ENCODE results near the gene C1orf216.

Gene C1orf216

DNA sequence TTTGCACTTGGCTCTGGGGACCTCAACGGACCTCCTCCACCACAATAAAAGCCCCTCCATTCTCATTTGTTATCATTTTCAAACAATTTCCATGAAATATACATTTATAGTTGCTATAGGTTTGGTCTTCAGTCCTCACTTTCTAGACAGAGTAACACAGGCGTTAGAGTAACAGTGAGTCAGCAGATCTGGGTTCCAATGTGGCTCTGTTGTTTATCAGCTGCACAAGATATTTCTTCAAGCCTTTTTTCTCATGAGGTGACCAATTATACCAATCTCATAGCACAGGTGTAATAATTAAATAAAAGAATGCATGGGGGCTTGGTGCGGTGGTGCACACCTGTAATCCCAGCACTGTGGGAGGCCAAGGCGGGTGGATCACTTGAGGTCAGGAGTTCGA lies 44.6 kb downstream of the C1orf216 start:
- Histone ChIP-seq H3K4me3 (ENCODE audit: extremely low read depth, insufficient read depth, low read length, poor library complexity, severe bottlenecking) (no peak overlapping the region), H3K36me3 (ENCODE audit: control insufficient read depth, insufficient read depth, low read length) (no peaks in the 10 kb centered on the region), H3K27ac (ENCODE audit: low read depth, low read length, severe bottlenecking) (no peak overlapping the region), H3K4me1 (ENCODE audit: control insufficient read depth, insufficient read depth, low read length, poor library complexity, severe bottlenecking) (no peaks in the 10 kb centered on the region), H3K9me3 (ENCODE audit: control insufficient read depth, low read length) (no peaks in the 10 kb centered on the region)
- WGBS, 2 experiments (ENCODE audit: insufficient coverage in 2 of 2), result 71 to 75% methylated on average over 2 to 3 of the region's 5 CpGs

DNA sequence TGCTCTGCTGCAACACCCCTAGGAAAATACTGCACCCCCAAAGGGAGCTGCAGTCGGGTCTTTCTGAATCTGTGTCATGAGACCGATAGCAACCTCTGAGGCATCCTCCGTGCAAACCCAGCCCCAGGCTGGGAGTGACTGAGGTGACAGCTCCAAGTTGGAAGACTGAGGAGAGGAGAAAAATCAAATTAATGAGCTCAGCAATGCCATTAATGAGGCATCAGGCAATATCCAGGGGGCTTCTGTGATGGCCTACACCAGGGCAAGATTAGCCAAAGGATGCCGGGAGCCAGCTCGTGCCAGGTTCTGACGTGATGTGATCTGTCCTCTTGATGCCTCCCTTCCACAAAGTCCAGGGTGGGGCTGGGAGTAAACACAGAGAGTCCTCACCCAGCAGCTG lies 46.6 kb downstream of the C1orf216 start:
- Histone ChIP-seq H3K4me3 (ENCODE audit: extremely low read depth, insufficient read depth, low read length, poor library complexity, severe bottlenecking) (no peak overlapping the region), H3K4me1 (ENCODE audit: control insufficient read depth, insufficient read depth, low read length, poor library complexity, severe bottlenecking) (no peaks in the 10 kb centered on the region), H3K36me3 (ENCODE audit: control insufficient read depth, insufficient read depth, low read length) (no peaks in the 10 kb centered on the region), H3K27ac (ENCODE audit: low read depth, low read length, severe bottlenecking) (no peak overlapping the region), H3K9me3 (ENCODE audit: control insufficient read depth, low read length) (no peaks in the 10 kb centered on the region)
- WGBS, 2 experiments (ENCODE audit: insufficient coverage in 2 of 2), result 93 to 97% methylated on average over 6 of the region's 6 CpGs

DNA sequence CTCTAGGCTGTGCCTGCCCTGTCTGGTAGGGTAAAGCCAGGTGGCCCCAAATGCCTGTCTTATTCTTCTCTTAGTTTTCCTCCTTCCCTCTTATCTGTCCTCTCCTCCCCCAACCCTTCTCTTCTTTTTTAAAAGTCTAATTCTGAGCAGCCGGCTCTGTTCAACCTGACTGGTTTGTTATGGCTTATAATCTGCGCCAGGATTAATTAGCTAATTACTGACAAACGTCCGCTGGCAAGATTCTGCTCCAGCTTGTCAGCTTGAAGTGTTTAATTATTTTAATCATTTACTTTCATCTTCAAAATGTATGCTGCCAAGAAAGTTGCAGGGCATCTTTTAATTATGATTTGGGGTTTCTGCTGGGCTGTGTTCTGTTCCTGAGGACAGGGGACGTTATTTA lies 50.2 kb downstream of the C1orf216 start:
- H3K4me3 ChIP-seq (ENCODE audit: extremely low read depth, insufficient read depth, low read length, poor library complexity, severe bottlenecking), result no peak overlapping the region
- 86 to 100% methylated on average over 1 to 2 of the region's 5 CpGs for WGBS, 2 experiments (ENCODE audit: insufficient coverage in 2 of 2)
- H3K27ac ChIP-seq (ENCODE audit: low read depth, low read length, severe bottlenecking), result no peak overlapping the region
- no peaks in the 10 kb centered on the region for H3K36me3 ChIP-seq (ENCODE audit: control insufficient read depth, insufficient read depth, low read length)
- no peaks in the 10 kb centered on the region for H3K4me1 ChIP-seq (ENCODE audit: control insufficient read depth, insufficient read depth, low read length, poor library complexity, severe bottlenecking)
- no peaks in the 10 kb centered on the region for H3K9me3 ChIP-seq (ENCODE audit: control insufficient read depth, low read length)

DNA sequence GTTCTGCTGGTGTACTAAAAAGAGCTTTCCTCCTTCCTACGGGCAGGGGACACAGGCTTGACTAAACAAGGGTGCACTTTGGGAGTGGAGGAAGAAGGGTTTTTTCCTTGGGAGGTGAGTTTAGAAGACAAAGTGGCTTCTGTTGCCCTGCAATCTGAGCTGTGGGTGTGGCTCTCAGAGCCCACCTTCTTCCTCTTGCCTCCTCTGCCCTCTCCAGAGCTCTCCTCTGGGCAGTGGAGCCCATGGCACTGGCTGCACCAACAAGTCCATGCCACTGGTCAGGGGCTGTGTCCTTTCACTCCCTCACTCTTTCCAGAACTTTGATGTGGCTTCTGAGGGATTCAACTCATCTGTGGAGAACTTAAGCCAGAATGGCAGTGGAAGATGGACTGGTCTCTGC lies 51.8 kb downstream of the C1orf216 start:
- no peaks in the 10 kb centered on the region for H3K36me3 ChIP-seq (ENCODE audit: control insufficient read depth, insufficient read depth, low read length)
- H3K9me3 ChIP-seq (ENCODE audit: control insufficient read depth, low read length), result no peaks in the 10 kb centered on the region
- no peaks in the 10 kb centered on the region for H3K4me1 ChIP-seq (ENCODE audit: control insufficient read depth, insufficient read depth, low read length, poor library complexity, severe bottlenecking)
- no peak overlapping the region for H3K4me3 ChIP-seq (ENCODE audit: extremely low read depth, insufficient read depth, low read length, poor library complexity, severe bottlenecking)
- H3K27ac ChIP-seq (ENCODE audit: low read depth, low read length, severe bottlenecking), result no peak overlapping the region
- WGBS, 2 experiments (ENCODE audit: insufficient coverage in 2 of 2), result no CpG with 5 or more reads among the region's 1 CpG

DNA sequence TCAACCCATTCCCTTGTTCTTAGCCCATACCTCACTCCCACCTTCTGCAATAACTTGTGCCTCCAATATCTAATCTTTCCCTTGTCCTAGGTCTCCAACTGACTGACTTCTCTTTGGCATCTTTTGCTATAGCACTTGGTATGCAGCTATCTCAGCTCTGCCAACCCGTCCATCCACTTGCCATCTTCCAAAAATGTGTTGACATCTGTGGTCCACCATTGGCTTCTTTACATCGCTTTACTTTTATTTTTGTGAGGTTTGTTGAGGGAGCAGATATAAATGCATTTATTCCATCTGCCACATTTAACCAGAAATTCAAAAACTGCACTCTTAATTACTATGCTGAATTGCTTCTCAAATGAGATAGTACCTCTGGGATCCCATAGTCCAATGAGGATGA lies 52.5 kb downstream of the C1orf216 start:
- Histone ChIP-seq H3K4me3 (ENCODE audit: extremely low read depth, insufficient read depth, low read length, poor library complexity, severe bottlenecking) (no peak overlapping the region), H3K4me1 (ENCODE audit: control insufficient read depth, insufficient read depth, low read length, poor library complexity, severe bottlenecking) (no peaks in the 10 kb centered on the region), H3K27ac (ENCODE audit: low read depth, low read length, severe bottlenecking) (no peak overlapping the region), H3K36me3 (ENCODE audit: control insufficient read depth, insufficient read depth, low read length) (no peaks in the 10 kb centered on the region), H3K9me3 (ENCODE audit: control insufficient read depth, low read length) (no peaks in the 10 kb centered on the region)
- 57 to 83% methylated on average over 1 of the region's 2 CpGs for WGBS, 2 experiments (ENCODE audit: insufficient coverage in 2 of 2)

Data from mesodermal cell (in vitro differentiated cells).